ENCODE measurements around the gene NXF1. TPM values are rescaled to one million over a fixed set of nuclear protein-coding genes. Genes with fewer than 3 reads are reported as not detected.

Gene NXF1
- total RNA-seq, 1 donor from 2014 or later = 86.6 TPM

- no peak for DNase-seq (ENCODE audit: low read depth, low spot score)
- H3K36me3 Mint-ChIP-seq (ENCODE audit: low read depth) = peaks cover 11% of the 10 kb centered on the region
- no peaks in the 10 kb centered on the region for H3K27me3 Mint-ChIP-seq (ENCODE audit: low read depth)
- peak overlapping the region; percentile 71 for H3K27ac Mint-ChIP-seq (ENCODE audit: unreplicated experiment)
- no peaks in the 10 kb centered on the region for H3K4me1 Mint-ChIP-seq
- no peaks in the 10 kb centered on the region for H3K9me3 Mint-ChIP-seq
- TF ChIP-seq CTCF (conservative IDR thresholded peaks at IDR 0.05) = no peak
- no peak overlapping the region for H3K4me3 Mint-ChIP-seq
Observed at GRCh38 chr11:62823677-62824076, 18.4 kb upstream of the NXF1 start.

DNA sequence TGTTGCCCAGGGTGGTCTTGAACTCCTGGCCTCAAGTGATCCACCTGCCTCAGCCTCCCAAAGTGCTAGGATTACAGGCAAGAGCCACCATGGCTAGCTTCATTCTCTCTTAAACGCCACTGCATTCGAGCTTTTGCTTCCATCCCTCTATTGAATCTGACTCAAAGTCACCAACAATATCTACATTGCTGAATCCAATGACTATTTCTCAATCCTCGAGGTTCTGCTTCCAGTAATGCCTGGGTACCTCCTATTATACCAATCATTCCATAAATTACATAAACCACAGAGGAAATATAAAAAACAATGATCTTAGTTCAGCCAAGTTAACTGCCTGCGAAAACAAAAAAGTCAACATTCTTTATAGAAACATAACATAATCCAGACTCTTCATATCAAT, 11.9 kb upstream of the NXF1 start:
- no peaks in the 10 kb centered on the region for H3K4me1 Mint-ChIP-seq
- TF ChIP-seq CTCF (conservative IDR thresholded peaks at IDR 0.05) = no peak

DNA sequence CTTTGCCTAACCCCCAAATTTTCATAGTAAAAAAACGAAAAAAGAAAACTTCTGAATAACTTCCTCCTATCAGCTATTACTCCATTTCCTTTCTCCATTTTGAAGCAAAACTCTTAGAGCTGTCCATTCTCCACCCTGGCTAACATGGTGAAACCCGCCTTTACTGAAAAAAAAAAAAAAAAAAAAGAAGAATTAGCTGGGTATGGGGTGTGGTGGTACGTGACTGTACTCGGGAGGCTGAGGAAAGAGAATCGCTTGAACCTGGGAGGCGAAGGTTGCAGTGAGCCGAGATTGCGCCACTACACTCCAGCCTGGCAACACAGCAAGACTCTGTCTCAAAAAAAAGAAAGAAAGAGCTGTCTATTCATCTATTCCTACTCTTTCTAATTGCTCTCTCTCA, 11.3 kb upstream of the NXF1 start:
- Mint-ChIP-seq H3K36me3 (ENCODE audit: low read depth) (no peaks in the 10 kb centered on the region), H3K27ac (ENCODE audit: unreplicated experiment) (no peak overlapping the region), H3K27me3 (ENCODE audit: low read depth) (no peaks in the 10 kb centered on the region), H3K4me1 (no peaks in the 10 kb centered on the region), H3K9me3 (no peaks in the 10 kb centered on the region), H3K4me3 (no peak overlapping the region)
- TF ChIP-seq CTCF (conservative IDR thresholded peaks at IDR 0.05) = no peak
- no peak for DNase-seq (ENCODE audit: low read depth, low spot score)

More for the DNA sequence above, 11.9 kb upstream of the NXF1 start:
- Mint-ChIP-seq H3K9me3 (no peaks in the 10 kb centered on the region), H3K36me3 (ENCODE audit: low read depth) (no peaks in the 10 kb centered on the region), H3K4me3 (no peak overlapping the region), H3K27ac (ENCODE audit: unreplicated experiment) (no peak overlapping the region), H3K27me3 (ENCODE audit: low read depth) (no peaks in the 10 kb centered on the region)
- DNase-seq (ENCODE audit: low read depth, low spot score) = no peak

DNA sequence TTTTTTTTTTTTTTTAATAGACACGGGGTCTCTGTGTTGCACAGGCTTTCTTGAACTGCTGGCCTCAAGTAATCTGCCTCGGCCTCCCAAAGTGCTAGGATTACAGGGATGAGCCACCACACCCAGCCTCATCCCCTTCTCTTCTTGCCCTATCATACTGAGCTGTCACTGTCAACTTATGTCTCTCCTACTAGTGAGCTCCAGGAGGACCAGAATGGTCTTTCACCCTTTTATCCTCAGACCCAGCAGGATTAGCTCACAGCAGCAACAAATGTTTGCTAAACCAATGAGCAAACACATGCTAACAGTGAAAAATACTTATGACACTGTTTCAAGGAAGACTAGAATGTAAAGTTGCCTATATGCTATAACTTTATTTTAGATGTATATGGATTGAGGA, 6.4 kb upstream of the NXF1 start:
- H3K27me3 Mint-ChIP-seq (ENCODE audit: low read depth) = no peaks in the 10 kb centered on the region
- no peaks in the 10 kb centered on the region for H3K36me3 Mint-ChIP-seq (ENCODE audit: low read depth)
- no peak for DNase-seq (ENCODE audit: low read depth, low spot score)
- peak overlapping the region; percentile 2 for H3K4me3 Mint-ChIP-seq
- H3K4me1 Mint-ChIP-seq = peaks cover under 1% of the 10 kb centered on the region
- no peak overlapping the region for H3K27ac Mint-ChIP-seq (ENCODE audit: unreplicated experiment)
- no peaks in the 10 kb centered on the region for H3K9me3 Mint-ChIP-seq
- no peak for TF ChIP-seq CTCF (conservative IDR thresholded peaks at IDR 0.05)

- H3K27me3 Mint-ChIP-seq (ENCODE audit: low read depth) = no peaks in the 10 kb centered on the region
- no peak for DNase-seq (ENCODE audit: low read depth, low spot score)
- H3K27ac Mint-ChIP-seq (ENCODE audit: unreplicated experiment) = no peak overlapping the region
- H3K4me3 Mint-ChIP-seq = no peak overlapping the region
- no peak for TF ChIP-seq CTCF (conservative IDR thresholded peaks at IDR 0.05)
- peaks cover 10% of the 10 kb centered on the region for H3K4me1 Mint-ChIP-seq
- no peaks in the 10 kb centered on the region for H3K9me3 Mint-ChIP-seq
- no peaks in the 10 kb centered on the region for H3K36me3 Mint-ChIP-seq (ENCODE audit: low read depth)
Observed at GRCh38 chr11:62810748-62811147, 5.5 kb upstream of the NXF1 start.

DNA sequence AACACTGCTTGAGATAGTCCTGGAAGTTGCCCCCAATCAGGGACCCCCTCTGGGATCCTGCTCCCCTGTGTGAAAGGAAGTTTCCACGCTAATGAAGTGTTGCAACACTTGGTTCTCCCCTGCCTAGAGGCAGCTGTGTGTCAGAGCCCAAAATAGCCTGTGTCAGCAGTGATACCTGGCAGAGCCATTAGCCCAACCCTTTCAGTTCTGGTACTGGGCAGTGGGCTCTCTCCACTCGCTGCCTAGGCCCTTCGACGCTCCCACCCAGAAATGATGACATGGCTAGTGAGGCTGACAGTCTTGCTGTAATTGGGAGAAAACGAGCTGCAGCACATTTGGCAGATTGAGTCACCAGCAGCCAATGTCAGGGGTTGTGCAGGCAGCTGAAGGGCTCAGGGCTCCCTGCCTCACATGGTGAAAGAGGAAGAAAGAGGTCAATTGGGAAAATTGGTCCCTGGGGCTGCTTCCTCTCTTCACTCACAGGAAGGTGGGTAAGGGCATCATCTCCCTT, 1.4 kb upstream of the NXF1 start:
- peaks cover 4% of the 10 kb centered on the region for H3K36me3 Mint-ChIP-seq (ENCODE audit: low read depth)
- peak overlapping the region; percentile 100 for H3K4me3 Mint-ChIP-seq
- no peak overlapping the region for H3K27ac Mint-ChIP-seq (ENCODE audit: unreplicated experiment)
- peaks cover 33% of the 10 kb centered on the region for H3K4me1 Mint-ChIP-seq
- H3K27me3 Mint-ChIP-seq (ENCODE audit: low read depth) = peaks cover 2% of the 10 kb centered on the region
- TF ChIP-seq CTCF (conservative IDR thresholded peaks at IDR 0.05) = no peak
- DNase-seq (ENCODE audit: low read depth, low spot score) = no peak
- H3K9me3 Mint-ChIP-seq = no peaks in the 10 kb centered on the region

Data from neural crest cell (in vitro differentiated cells).